DOHH2 (cell line): Measurements from ENCODE around the gene ZNF805.
A peak's percentile ranks its signal among the peaks of the same experiment; 100 is the strongest.

ENCODE experiments used
- H3F3A ChIP-seq: fragments of 200-600 bp; sonication (generic), shearing (Covaris generic); 2 replicates; pipeline ENCODE4 v1.6.0; 2016; ENCODE audit warnings: antibody characterized with exemption, mild to moderate bottlenecking; ENCODE audit not compliant: control insufficient read depth, insufficient read depth
- H3K27ac ChIP-seq: fragments of 200-600 bp; sonication (generic); 2 replicates; pipeline ENCODE4 v1.5.1; 2014; ENCODE audit warnings: low read depth, mild to moderate bottlenecking, low read length, moderate library complexity
- H3K27me3 ChIP-seq: fragments of 200-600 bp; sonication (generic); 2 replicates; pipeline ENCODE4 v1.6.1; 2014; ENCODE audit warnings: mild to moderate bottlenecking, low read length, mixed read lengths; ENCODE audit not compliant: control insufficient read depth
- H3K36me3 ChIP-seq: fragments of 200-600 bp; sonication (generic); 2 replicates; pipeline ENCODE4 v1.6.1; 2014; ENCODE audit warnings: mild to moderate bottlenecking, low read length, moderate library complexity, mixed read lengths; ENCODE audit not compliant: control insufficient read depth
- H3K4me1 ChIP-seq: fragments of 200-600 bp; sonication (generic); 2 replicates; pipeline ENCODE4 v1.6.1; 2014; ENCODE audit warnings: mild to moderate bottlenecking, low read length, mixed read lengths; ENCODE audit not compliant: control insufficient read depth
- H3K4me2 ChIP-seq: fragments of 200-600 bp; sonication (generic); 2 replicates; pipeline ENCODE4 v1.6.0; 2014; ENCODE audit warnings: mild to moderate bottlenecking, low read length, moderate library complexity
- H3K4me3 ChIP-seq: fragments of 200-600 bp; sonication (generic); 2 replicates; pipeline ENCODE4 v1.5.1; 2014; ENCODE audit warnings: mild to moderate bottlenecking, low read length, mixed read lengths
- H3K79me2 ChIP-seq: fragments of 200-600 bp; sonication (generic); 2 replicates; pipeline ENCODE4 v1.6.1; 2014; ENCODE audit warnings: mild to moderate bottlenecking, low read length, mixed read lengths; ENCODE audit not compliant: control insufficient read depth
- H3K9me2 ChIP-seq: fragments of 200-600 bp; sonication (generic); replicated peaks from 2 replicates; pipeline ENCODE4 v1.6.1; 2014; ENCODE audit warnings: mild to moderate bottlenecking, low read length, mixed read lengths; ENCODE audit not compliant: control insufficient read depth
- H3K9me3 ChIP-seq: fragments of 200-600 bp; sonication (generic); 2 replicates; pipeline ENCODE4 v1.6.1; 2014; ENCODE audit warnings: antibody characterized with exemption, low read length, mixed read lengths; ENCODE audit not compliant: control insufficient read depth, insufficient read depth
- H4K20me1 ChIP-seq: fragments of 200-600 bp; sonication (generic); 2 replicates; pipeline ENCODE4 v1.6.0; 2014; ENCODE audit warnings: low read depth, mild to moderate bottlenecking, antibody characterized with exemption, low read length, moderate library complexity; ENCODE audit not compliant: control insufficient read depth, insufficient read depth
- CTCF ChIP-seq: fragments of 200-600 bp; sonication (generic); IDR thresholded peaks from one replicate; pipeline ENCODE4 v1.5.1; 2014; ENCODE audit warnings: antibody characterized with exemption, mild to moderate bottlenecking, low read depth, low read length; ENCODE audit not compliant: poor library complexity, severe bottlenecking
- EZH2phosphoT487 ChIP-seq: fragments of 200-600 bp; sonication (generic); IDR thresholded peaks from 2 replicates; pipeline ENCODE4 v1.6.1; 2017; ENCODE audit warnings: borderline replicate concordance, mild to moderate bottlenecking, antibody characterized with exemption, low read length, moderate library complexity, mixed read lengths

Gene ZNF805

DNA sequence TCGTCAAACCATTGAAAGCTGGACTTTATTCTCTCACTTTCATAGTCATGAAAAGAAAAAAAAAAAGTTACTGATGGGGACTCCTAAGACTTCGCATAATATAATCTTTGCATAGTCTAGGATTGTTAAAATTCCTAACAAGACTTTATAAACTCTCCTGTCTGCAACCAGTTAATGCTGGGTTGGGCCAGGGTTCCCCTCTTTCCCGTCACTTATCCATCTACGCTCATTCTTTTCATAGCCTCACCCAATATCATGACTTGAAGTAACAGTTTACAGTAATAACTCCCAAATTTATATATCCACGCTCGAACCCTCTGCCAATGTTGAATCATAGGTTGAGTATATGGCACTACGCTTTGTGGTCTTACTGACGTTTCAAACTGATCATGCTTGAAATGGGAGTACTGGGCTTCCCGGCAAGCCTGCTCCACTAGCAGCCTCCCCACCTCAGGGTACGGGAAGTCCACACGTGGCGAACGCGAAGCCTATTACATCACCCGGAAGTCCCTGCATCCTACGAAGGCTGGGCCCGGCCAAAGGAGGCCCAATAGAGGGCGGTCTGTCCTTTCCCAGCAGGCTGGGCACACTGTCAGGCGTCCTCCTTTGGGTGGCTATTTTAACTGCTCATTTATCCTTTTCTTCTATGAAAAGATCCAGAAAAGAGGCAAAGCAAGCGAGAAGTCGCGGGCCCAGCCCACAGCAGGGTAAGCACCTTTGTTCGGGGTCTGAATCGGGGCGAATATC is 39.2 kb downstream of the ZNF805 start:
- TF ChIP-seq EZH2phosphoT487, result no peak
- no peak for TF ChIP-seq CTCF
- peaks cover 22% of the 10 kb centered on the region for H3K4me1 ChIP-seq
- H3K4me2 ChIP-seq, result peak overlapping the region; percentile 94
- H3K36me3 ChIP-seq, result peaks cover 47% of the 10 kb centered on the region
- no peaks in the 10 kb centered on the region for H4K20me1 ChIP-seq
- no peaks in the 10 kb centered on the region for H3K27me3 ChIP-seq
- H3K9me3 ChIP-seq, result peaks cover 18% of the 10 kb centered on the region
- H3K4me3 ChIP-seq, result peak overlapping the region; percentile 83
- peaks cover 40% of the 10 kb centered on the region for H3K79me2 ChIP-seq
- H3K27ac ChIP-seq, result peak overlapping the region; percentile 82
- no peaks in the 10 kb centered on the region for H3K9me2 ChIP-seq
- no peaks in the 10 kb centered on the region for H3F3A ChIP-seq

DNA sequence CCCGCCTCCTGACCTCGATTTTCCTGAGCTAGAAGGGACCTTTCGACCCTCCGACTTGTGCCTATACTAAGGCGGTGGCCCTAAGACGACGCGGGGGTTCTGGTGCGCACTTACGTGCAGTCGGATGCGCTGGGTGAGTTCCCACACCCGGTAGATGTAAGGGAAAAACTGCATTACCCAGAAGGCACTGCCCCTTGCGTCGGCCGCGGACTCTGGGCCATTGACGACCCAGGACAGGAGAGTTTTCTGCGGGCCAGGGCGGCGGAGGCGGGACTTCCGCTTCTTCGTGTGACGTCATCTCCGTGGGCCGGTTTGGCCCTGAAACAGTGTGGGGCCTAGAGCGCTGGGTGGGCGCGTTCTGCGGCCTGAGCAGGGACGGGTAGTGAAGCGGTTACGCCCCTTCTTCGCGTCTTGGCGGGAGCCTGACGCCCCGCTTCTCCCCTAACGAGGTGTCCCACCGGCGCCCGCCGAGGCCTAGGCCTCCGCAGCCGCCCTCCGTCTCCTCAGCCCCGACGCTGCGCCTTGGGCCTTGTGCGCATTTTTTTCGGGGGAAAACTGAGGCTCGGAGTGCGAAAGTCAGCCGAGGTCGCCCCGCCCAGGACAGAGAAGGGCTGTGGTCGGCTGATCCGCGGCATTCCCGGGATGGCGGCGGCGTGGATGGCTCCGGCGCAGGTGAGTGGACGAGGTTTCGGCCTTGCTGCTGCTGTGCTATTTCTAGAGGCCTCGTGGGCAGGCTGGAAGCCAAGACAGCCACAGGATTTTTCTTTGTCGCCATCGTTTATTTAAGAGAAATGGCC is 39.9 kb downstream of the ZNF805 start, which contains the start of gene ZNF460:
TSS of gene ZNF460 (plus strand) at position 321 of the 797 bp plus-strand sequence. CDS start at position 643, 322 bp downstream.
- H3K4me3 ChIP-seq, result peak within 1 kb of the TSS; percentile 83
- TF ChIP-seq CTCF (no peak), EZH2phosphoT487 (no peak)
- no peaks in the 10 kb centered on the region for H3K9me2 ChIP-seq
- H3K4me1 ChIP-seq, result peaks cover 22% of the 10 kb centered on the region
- peaks cover 45% of the 10 kb centered on the region for H3K79me2 ChIP-seq
- peak within 1 kb of the TSS; percentile 82 for H3K27ac ChIP-seq
- no peaks in the 10 kb centered on the region for H3F3A ChIP-seq
- H3K36me3 ChIP-seq, result peaks cover 55% of the 10 kb centered on the region
- no peaks in the 10 kb centered on the region for H3K27me3 ChIP-seq
- peaks cover 21% of the 10 kb centered on the region for H3K9me3 ChIP-seq
- H4K20me1 ChIP-seq, result no peaks in the 10 kb centered on the region
- peak within 1 kb of the TSS; percentile 94 for H3K4me2 ChIP-seq

GRCh38 chr19:57280962-57281400 is 40.5 kb downstream of the ZNF805 start:
- no peaks in the 10 kb centered on the region for H3F3A ChIP-seq
- H3K9me3 ChIP-seq, result peaks cover 21% of the 10 kb centered on the region
- peaks cover 51% of the 10 kb centered on the region for H3K79me2 ChIP-seq
- H3K27me3 ChIP-seq, result no peaks in the 10 kb centered on the region
- no peaks in the 10 kb centered on the region for H4K20me1 ChIP-seq
- peaks cover 61% of the 10 kb centered on the region for H3K36me3 ChIP-seq
- peak overlapping the region; percentile 82 for H3K27ac ChIP-seq
- peak overlapping the region; percentile 94 for H3K4me2 ChIP-seq
- no peaks in the 10 kb centered on the region for H3K9me2 ChIP-seq
- peaks cover 22% of the 10 kb centered on the region for H3K4me1 ChIP-seq
- no peak for TF ChIP-seq CTCF
- no peak for TF ChIP-seq EZH2phosphoT487
- peak overlapping the region; percentile 83 for H3K4me3 ChIP-seq
